Temporal lobe (tissue), 1 donor: Measurements from ENCODE around the gene SP1. TPM values are rescaled to one million over a fixed set of nuclear protein-coding genes. Genes with fewer than 3 reads are reported as not detected.

Source experiments
- total RNA-seq: library from RNA; depleted of rRNA; stranded (reverse); fragments of >200 nt; gene quantifications from one replicate; pipeline ENCODE4 v1.2.3, GENCODE V29; 2014

Gene SP1
- total RNA-seq, 1 donor from 2014 or later = 12.8 TPM

Other genes with a start within 250 kb of the SP1 start
- 15.5 TPM for gene ZNF740, start 199.5 kb upstream of the SP1 start, total RNA-seq
- 14.5 TPM for gene CSAD, start 199.3 kb upstream of the SP1 start, total RNA-seq
- gene ITGB7, start 172.9 kb upstream of the SP1 start, total RNA-seq = 0.25 TPM
- 1.7 TPM for gene RARG, start 148.0 kb upstream of the SP1 start, total RNA-seq
- 2.2 TPM for gene ESPL1, start 111.9 kb upstream of the SP1 start, total RNA-seq
- gene PFDN5, start 84.6 kb upstream of the SP1 start, total RNA-seq = 401 TPM
- gene MYG1, start 80.5 kb upstream of the SP1 start, total RNA-seq = 27.0 TPM
- gene AAAS, start 58.6 kb upstream of the SP1 start, total RNA-seq = 29.0 TPM
- not detected for gene SP7, start 43.8 kb upstream of the SP1 start, total RNA-seq
- gene AMHR2, start 43.7 kb downstream of the SP1 start, total RNA-seq = not detected
- 6.4 TPM for gene PRR13, start 61.6 kb downstream of the SP1 start, total RNA-seq
- gene PCBP2, start 71.9 kb downstream of the SP1 start, total RNA-seq = 259 TPM
- gene MAP3K12, start 119.3 kb downstream of the SP1 start, total RNA-seq = 26.8 TPM
- 15.7 TPM for gene TARBP2, start 121.1 kb downstream of the SP1 start, total RNA-seq
- gene NPFF, start 127.3 kb downstream of the SP1 start, total RNA-seq = not detected
- gene ATF7, start 246.2 kb downstream of the SP1 start, total RNA-seq = 7.1 TPM